Raji (cell line): ENCODE data around the gene ESYT2.

ENCODE experiments used
- POLR2A ChIP-seq: IDR thresholded peaks from 2 replicates; pipeline ENCODE4 v1.6.1; 2011; ENCODE audit warnings: low read depth, low read length, control low read depth; ENCODE audit not compliant: insufficient read depth

ESYT2 gene

GRCh38 chr7:158831738-158832091, 2.4 kb upstream of the ESYT2 start:
- TF ChIP-seq POLR2A = no peak

- no peak for TF ChIP-seq POLR2A
Observed at GRCh38 chr7:158830211-158830723, 958 bp upstream of the ESYT2 start.

- no peak for TF ChIP-seq POLR2A
Observed at GRCh38 chr7:158829021-158829341, 328 bp downstream of the ESYT2 start.

GRCh38 chr7:158828133-158829020, 932 bp downstream of the ESYT2 start:
- no peak for TF ChIP-seq POLR2A

- no peak for TF ChIP-seq POLR2A
Observed at GRCh38 chr7:158827411-158828132, 1.7 kb downstream of the ESYT2 start.

GRCh38 chr7:158825628-158826289, 3.5 kb downstream of the ESYT2 start:
- no peak for TF ChIP-seq POLR2A

GRCh38 chr7:158824028-158824427, 5.3 kb downstream of the ESYT2 start:
- no peak for TF ChIP-seq POLR2A

- no peak for TF ChIP-seq POLR2A
Observed at GRCh38 chr7:158821171-158822031, 7.9 kb downstream of the ESYT2 start.

GRCh38 chr7:158820656-158821055, 8.7 kb downstream of the ESYT2 start:
- no peak for TF ChIP-seq POLR2A

- TF ChIP-seq POLR2A = no peak
Observed at GRCh38 chr7:158819571-158820203, 9.6 kb downstream of the ESYT2 start.

- no peak for TF ChIP-seq POLR2A
Observed at GRCh38 chr7:158818325-158819213, 10.7 kb downstream of the ESYT2 start.

- TF ChIP-seq POLR2A = no peak
Observed at GRCh38 chr7:158816995-158817394, 12.3 kb downstream of the ESYT2 start.

- TF ChIP-seq POLR2A = no peak
Observed at GRCh38 chr7:158816271-158816670, 13.0 kb downstream of the ESYT2 start.
